Lung (tissue), 12 donors: Measurements from ENCODE around the gene HOXA5. TPM values are rescaled to one million over a fixed set of nuclear protein-coding genes. Genes with fewer than 3 reads are reported as not detected.

Experiments
- ATAC-seq: fragments of 200-7000 bp; cut with Tn5 transposase; one replicate; pipeline ENCODE4 v1.9.1; 2020; ENCODE audit warnings: moderate number of reproducible peaks; ENCODE audit not compliant: insufficient read depth, low FRiP score
- DNase-seq, 3 donors: peaks; one replicate each; pipeline ENCODE4 v3.0.0-alpha.2; 2013 to 2017
- H3K27ac ChIP-seq, 2 donors: one replicate each; pipeline ENCODE4 v1.5.1; 2013; ENCODE audit warnings: mild to moderate bottlenecking in 2 of 2, moderate library complexity in 2 of 2, control low read depth in 1 of 2, inconsistent platforms in 1 of 2, low read depth in 1 of 2, low read length in 1 of 2
- H3K27me3 ChIP-seq, 3 donors: one replicate each; pipeline ENCODE4 v1.5.1; 2013; ENCODE audit warnings: low read length in 2 of 3; ENCODE audit not compliant: control insufficient read depth in 3 of 3, insufficient read depth in 3 of 3
- H3K36me3 ChIP-seq, 4 donors: one replicate each; pipeline ENCODE4 v1.5.1; 2013; ENCODE audit warnings: low read length in 4 of 4, mild to moderate bottlenecking in 1 of 4, moderate library complexity in 1 of 4; ENCODE audit not compliant: control insufficient read depth in 4 of 4, insufficient read depth in 4 of 4
- H3K4me1 ChIP-seq, 5 donors: one replicate each; pipeline ENCODE4 v1.5.1; 2013; ENCODE audit warnings: low read length in 5 of 5, mild to moderate bottlenecking in 2 of 5, moderate library complexity in 1 of 5; ENCODE audit not compliant: control insufficient read depth in 5 of 5, insufficient read depth in 5 of 5
- H3K4me3 ChIP-seq: one replicate; pipeline ENCODE4 v1.5.1; 2013; ENCODE audit warnings: mild to moderate bottlenecking, control low read depth, moderate library complexity
- H3K9ac ChIP-seq, 2 donors: one replicate each; pipeline ENCODE4 v1.5.1; 2013; ENCODE audit warnings: low read length in 2 of 2, control low read depth in 1 of 2; ENCODE audit not compliant: insufficient read depth in 1 of 2
- H3K9me3 ChIP-seq, 4 donors: one replicate each; pipeline ENCODE4 v1.5.1; 2013; ENCODE audit warnings: low read length in 3 of 4, mild to moderate bottlenecking in 1 of 4, moderate library complexity in 1 of 4; ENCODE audit not compliant: control insufficient read depth in 4 of 4, insufficient read depth in 3 of 4
- CTCF ChIP-seq: IDR thresholded peaks from 2 replicates; pipeline ENCODE4 v1.5.1; 2012; ENCODE audit warnings: mild to moderate bottlenecking; ENCODE audit errors: control extremely low read depth, extremely low read depth
- WGBS, 2 donors: extraction: QIAGEN DNeasy Blood & Tissue Kit; methylation state at CpG; one replicate each; pipeline ENCODE4 v1.1.7; 2013; 5-methylcytosine and 5-hydroxymethylcytosine counted together
- polyA plus RNA-seq, 2 donors: library from polyadenylated mRNA; stranded (reverse); fragments of 200-250 nt; gene quantifications; one replicate each; pipeline ENCODE4 v1.2.1, GENCODE V29; 2013
- total RNA-seq, 2 donors: library from RNA; depleted of rRNA in 1 of 2; stranded (reverse); fragments of >200 nt in 1 of 2; gene quantifications; one replicate each; pipeline ENCODE4 v1.2.1, GENCODE V29; 2014 to 2021
- donor health status: control.
- donor health status: control.
- donor health status: Bipolar disorder and iron deficiency.
- donor health status: healthy.
- donor health status: DM: yes; HTN: yes; CAD: no.

The HOXA5 gene
- total and polyA plus RNA-seq, 4 donors = 9.2 to 61.9 (median 15.2) TPM

- Histone ChIP-seq H3K9ac (peak overlapping the region in 1 of 2 donors; percentile 98), H3K27me3 (peaks cover 0 to 60% (median 16%) of the 10 kb centered on the region in 3 donors), H3K4me1 (peaks cover 4 to 86% (median 7%) of the 10 kb centered on the region in 5 donors), H3K4me3 (no peak overlapping the region), H3K9me3 (no peaks in the 10 kb centered on the region), H3K36me3 (peaks cover 0 to 28% (median 4%) of the 10 kb centered on the region in 4 donors), H3K27ac (peak overlapping the region in 1 of 2 donors; percentile 58)
- ATAC-seq = no peak
- whole genome bisulfite sequencing, 2 donors = 42 to 66% methylated on average over 18 of the region's 18 CpGs
- peak in 2 of 3 donors; percentile 49 to 80 for DNase-seq
- no peak for TF ChIP-seq CTCF
Observed at GRCh38 chr7:27133409-27134231, 9.9 kb downstream of the HOXA5 start.

GRCh38 chr7:27132978-27133377, 10.5 kb downstream of the HOXA5 start:
- Histone ChIP-seq H3K27ac (no peak overlapping the region), H3K9ac (peak overlapping the region in 1 of 2 donors; percentile 98)
- no peak for DNase-seq

GRCh38 chr7:27132214-27132613, 11.3 kb downstream of the HOXA5 start:
- Histone ChIP-seq H3K4me1 (peaks cover 4 to 85% (median 11%) of the 10 kb centered on the region in 5 donors), H3K4me3 (no peak overlapping the region), H3K9me3 (no peaks in the 10 kb centered on the region), H3K27me3 (peaks cover 0 to 74% (median 14%) of the 10 kb centered on the region in 3 donors), H3K36me3 (peaks cover 0 to 29% (median 5%) of the 10 kb centered on the region in 4 donors), H3K27ac (no peak overlapping the region), H3K9ac (peak overlapping the region in 1 of 2 donors; percentile 70)
- DNase-seq (no peak), ATAC-seq (no peak)
- 63 to 81% methylated on average over 2 of the region's 2 CpGs for WGBS, 2 donors
- no peak for TF ChIP-seq CTCF

More at GRCh38 chr7:27132978-27133377, 10.5 kb downstream of the HOXA5 start:
- WGBS, 2 donors = 42 to 55% methylated on average over 6 of the region's 6 CpGs
- Histone ChIP-seq H3K4me3 (no peak overlapping the region), H3K9me3 (no peaks in the 10 kb centered on the region), H3K27me3 (peaks cover 0 to 66% (median 15%) of the 10 kb centered on the region in 3 donors), H3K36me3 (peaks cover 0 to 29% (median 5%) of the 10 kb centered on the region in 4 donors), H3K4me1 (peaks cover 4 to 86% (median 7%) of the 10 kb centered on the region in 5 donors)
- ATAC-seq = no peak
- TF ChIP-seq CTCF = no peak
